ENCODE data around the gene UBR2. TPM values are rescaled to one million over a fixed set of nuclear protein-coding genes. Genes with fewer than 3 reads are reported as not detected.

Gene UBR2
- total and polyA plus RNA-seq, 2 of the 13 experiments (the other 11 are each of a cell fraction or from before 2014, with no cell fraction given) = 17.6 to 29.3 TPM

GRCh38 chr6:42604150-42604549 is 40.3 kb downstream of the UBR2 start (continued):
- TF ChIP-seq BCLAF1 (IDR thresholded peaks at IDR 0.05) = no peak
- no peak for TF ChIP-seq SATB2 (CRISPR knock-in tag; IDR thresholded peaks at IDR 0.05)
- no peak for TF ChIP-seq ZBTB49 (CRISPR knock-in tag; IDR thresholded peaks at IDR 0.05; ENCODE audit: borderline replicate concordance)
- no peak for TF ChIP-seq MYNN (CRISPR knock-in tag; IDR thresholded peaks at IDR 0.05; ENCODE audit: low read depth)
- TF ChIP-seq ZNF775 (CRISPR knock-in tag; IDR thresholded peaks at IDR 0.05; ENCODE audit: borderline replicate concordance) = no peak
- TF ChIP-seq HOXA7 (CRISPR knock-in tag; IDR thresholded peaks at IDR 0.05) = no peak
- no peak for TF ChIP-seq KLF12 (CRISPR knock-in tag; IDR thresholded peaks at IDR 0.05; ENCODE audit: borderline replicate concordance)
- TF ChIP-seq PAWR (CRISPR knock-in tag; IDR thresholded peaks at IDR 0.05; ENCODE audit: borderline replicate concordance) = no peak
- TF ChIP-seq ZNF776 (CRISPR knock-in tag; IDR thresholded peaks at IDR 0.05) = no peak
- no peak for TF ChIP-seq ZNF761 (CRISPR knock-in tag; conservative IDR thresholded peaks at IDR 0.05)
